ENCODE results near the gene LOC101059915.

The LOC101059915 gene

DNA sequence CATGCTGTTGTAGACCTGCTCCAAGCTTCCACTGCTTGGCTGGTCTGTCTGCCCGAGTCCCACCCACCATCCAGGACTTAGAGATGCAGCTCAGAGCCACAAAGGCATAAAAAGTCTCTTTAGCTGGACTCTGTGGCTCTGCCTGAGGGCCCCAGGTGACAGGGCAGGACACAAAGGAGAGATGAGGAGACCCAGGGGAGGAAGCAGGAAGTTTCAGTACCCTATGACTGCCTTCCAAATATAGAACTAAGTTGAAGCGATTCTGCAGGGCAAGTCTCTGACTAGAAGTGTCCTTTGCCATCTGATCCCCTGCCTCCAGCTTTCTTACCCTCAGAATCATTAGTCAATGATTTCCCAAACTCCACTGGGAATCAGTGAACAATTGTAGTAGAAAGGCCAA lies 37.9 kb upstream of the LOC101059915 start:
- no peaks in the 10 kb centered on the region for H3K9me3 ChIP-seq (ENCODE audit: control insufficient read depth, insufficient read depth, low read depth, low read length)
- no peak overlapping the region for H3K27ac ChIP-seq (ENCODE audit: extremely low read depth, low read depth, low read length)
- ChIA-PET CTCF (interaction anchor here (0.6 kb wide), 1 partner anchor 62 kb away, joined by 3 read pairs; no protein-coding TSS in a partner anchor), POLR2A (no interaction called here)
- no peaks in the 10 kb centered on the region for H3K36me3 ChIP-seq (ENCODE audit: control insufficient read depth in 2 of 2, insufficient read depth in 1 of 2, low read length in 2 of 2)
- H3K4me1 ChIP-seq (ENCODE audit: control insufficient read depth, insufficient read depth, low read length): no peaks in the 10 kb centered on the region
- H3K4me3 ChIP-seq (ENCODE audit: low read depth, low read length): no peak overlapping the region
- TF ChIP-seq ZNF423 (tag by site-specific recombination; IDR thresholded peaks at IDR 0.05): no peak
- no peak for TF ChIP-seq ZNF146 (tag by site-specific recombination; IDR thresholded peaks at IDR 0.05)
- TF ChIP-seq ZNF830 (tag by site-specific recombination; IDR thresholded peaks at IDR 0.05; ENCODE audit: low read depth): no peak
- TF ChIP-seq ZNF747 (tag by site-specific recombination; IDR thresholded peaks at IDR 0.05): no peak
- TF ChIP-seq ZNF391 (tag by site-specific recombination; IDR thresholded peaks at IDR 0.05; ENCODE audit: borderline replicate concordance, low read depth): no peak
- TF ChIP-seq, protein P1, sequence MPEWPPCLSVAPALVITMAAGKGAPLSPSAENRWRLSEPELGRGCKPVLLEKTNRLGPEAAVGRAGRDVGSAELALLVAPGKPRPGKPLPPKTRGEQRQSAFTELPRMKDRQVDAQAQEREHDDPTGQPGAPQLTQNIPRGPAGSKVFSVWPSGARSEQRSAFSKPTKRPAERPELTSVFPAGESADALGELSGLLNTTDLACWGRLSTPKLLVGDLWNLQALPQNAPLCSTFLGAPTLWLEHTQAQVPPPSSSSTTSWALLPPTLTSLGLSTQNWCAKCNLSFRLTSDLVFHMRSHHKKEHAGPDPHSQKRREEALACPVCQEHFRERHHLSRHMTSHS (tag by site-specific recombination; IDR thresholded peaks at IDR 0.05): no peak
- no peak for TF ChIP-seq ZEB2 (tag by site-specific recombination; IDR thresholded peaks at IDR 0.05)
- TF ChIP-seq ZNF184 (tag by site-specific recombination; IDR thresholded peaks at IDR 0.05): no peak
- TF ChIP-seq ZIC2 (tag by site-specific recombination; IDR thresholded peaks at IDR 0.05): no peak
- TF ChIP-seq TRIM28 (IDR thresholded peaks at IDR 0.05; ENCODE audit: borderline replicate concordance, low read length): no peak
- TF ChIP-seq ZFP3 (tag by site-specific recombination; IDR thresholded peaks at IDR 0.05; ENCODE audit: low read depth): no peak
- TF ChIP-seq ZNF654 (tag by site-specific recombination; IDR thresholded peaks at IDR 0.05; ENCODE audit: low read depth): no peak
- TF ChIP-seq, protein P2, sequence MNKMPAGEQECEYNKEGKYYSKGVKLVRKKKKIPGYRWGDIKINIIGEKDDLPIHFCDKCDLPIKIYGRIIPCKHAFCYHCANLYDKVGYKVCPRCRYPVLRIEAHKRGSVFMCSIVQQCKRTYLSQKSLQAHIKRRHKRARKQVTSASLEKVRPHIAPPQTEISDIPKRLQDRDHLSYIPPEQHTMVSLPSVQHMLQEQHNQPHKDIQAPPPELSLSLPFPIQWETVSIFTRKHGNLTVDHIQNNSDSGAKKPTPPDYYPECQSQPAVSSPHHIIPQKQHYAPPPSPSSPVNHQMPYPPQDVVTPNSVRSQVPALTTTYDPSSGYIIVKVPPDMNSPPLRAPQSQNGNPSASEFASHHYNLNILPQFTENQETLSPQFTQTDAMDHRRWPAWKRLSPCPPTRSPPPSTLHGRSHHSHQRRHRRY (tag by site-specific recombination; IDR thresholded peaks at IDR 0.05): no peak
- no peak for TF ChIP-seq YY2 (tag by site-specific recombination; IDR thresholded peaks at IDR 0.05)
- TF ChIP-seq ZNF26 (tag by site-specific recombination; IDR thresholded peaks at IDR 0.05): no peak
- no peak for TF ChIP-seq ZNF585B (tag by site-specific recombination; IDR thresholded peaks at IDR 0.05)
- no peak for TF ChIP-seq SCRT2 (tag by site-specific recombination; IDR thresholded peaks at IDR 0.05)

- no peaks in the 10 kb centered on the region for H3K4me1 ChIP-seq (ENCODE audit: control insufficient read depth, insufficient read depth, low read length)
- no peak overlapping the region for H3K27ac ChIP-seq (ENCODE audit: extremely low read depth, low read depth, low read length)
- H3K36me3 ChIP-seq (ENCODE audit: control insufficient read depth in 2 of 2, insufficient read depth in 1 of 2, low read length in 2 of 2): no peaks in the 10 kb centered on the region
- ChIA-PET POLR2A (no interaction called here), CTCF (no interaction called here)
- TF ChIP-seq BCL6B (tag by site-specific recombination; IDR thresholded peaks at IDR 0.05): no peak
- TF ChIP-seq ZNF175 (tag by site-specific recombination; IDR thresholded peaks at IDR 0.05): no peak
- no peak for TF ChIP-seq KLF8 (tag by site-specific recombination; IDR thresholded peaks at IDR 0.05)
- TF ChIP-seq ZNF416 (tag by site-specific recombination; IDR thresholded peaks at IDR 0.05): no peak
- no peak for TF ChIP-seq SETDB1 (IDR thresholded peaks at IDR 0.05; ENCODE audit: insufficient read length, low read length)
- TF ChIP-seq ZNF621 (tag by site-specific recombination; IDR thresholded peaks at IDR 0.05): no peak
- TF ChIP-seq ZNF362 (tag by site-specific recombination; IDR thresholded peaks at IDR 0.05): no peak
- no peak for TF ChIP-seq ZNF785 (tag by site-specific recombination; IDR thresholded peaks at IDR 0.05)
- H3K9me3 ChIP-seq (ENCODE audit: control insufficient read depth, insufficient read depth, low read depth, low read length): no peaks in the 10 kb centered on the region
- no peak overlapping the region for H3K4me3 ChIP-seq (ENCODE audit: low read depth, low read length)
These were observed 34.3 kb upstream of the LOC101059915 start for GRCh38 chrX:71632923-71633657.

Measured in HEK293 (cell line).